ENCODE measurements around the gene OVOL2. TPM values are rescaled to one million over a fixed set of nuclear protein-coding genes. Genes with fewer than 3 reads are reported as not detected.
"Not testable (repeated sequence)": the region's sequence is repeated elsewhere in the genome, so short reads cannot be mapped to it uniquely, and the experiment has no call there.

The OVOL2 gene
- total and polyA plus RNA-seq, 9 donors = 0.15 to 11.4 (median 0.72) TPM; not detected in 4

GRCh38 chr20:18031050-18031449 lies 26.7 kb downstream of the OVOL2 start:
- H3K4me1 ChIP-seq (ENCODE audit: insufficient read depth) = no peaks in the 10 kb centered on the region
- TF ChIP-seq EP300 (IDR thresholded peaks at IDR 0.05) = no peak
- TF ChIP-seq POLR2A (IDR thresholded peaks at IDR 0.05) = no peak
- TF ChIP-seq CTCF (IDR thresholded peaks at IDR 0.05) = no peak
- no peaks in the 10 kb centered on the region for H3K9me3 ChIP-seq
- DNase-seq = no peak
- no peak overlapping the region for H3K27ac ChIP-seq
- H3K27me3 ChIP-seq = no peaks in the 10 kb centered on the region
- intact Hi-C loops (cut with DNase I) = loop anchor here in 1 of 4 donors (5.0 kb wide), 1 partner anchor 339 kb away; no protein-coding TSS in a partner anchor
- no peaks in the 10 kb centered on the region for H3K36me3 ChIP-seq
- H3K4me3 ChIP-seq = no peak overlapping the region
- 68 to 78% (median 70%) methylated on average over 15 of the region's 15 CpGs for WGBS, 3 donors

- 76 to 82% (median 79%) methylated on average over 8 of the region's 8 CpGs for WGBS, 3 donors
- intact Hi-C loops (cut with DNase I) = loop anchor here in 1 of 4 donors (5.0 kb wide), 1 partner anchor 338 kb away; no protein-coding TSS in a partner anchor
- Histone ChIP-seq H3K27ac (no peak overlapping the region), H3K27me3 (no peaks in the 10 kb centered on the region), H3K4me3 (no peak overlapping the region), H3K36me3 (no peaks in the 10 kb centered on the region), H3K9me3 (no peaks in the 10 kb centered on the region), H3K4me1 (ENCODE audit: insufficient read depth) (no peaks in the 10 kb centered on the region)
- no peak for TF ChIP-seq CTCF (IDR thresholded peaks at IDR 0.05)
- no peak for TF ChIP-seq EP300 (IDR thresholded peaks at IDR 0.05)
- TF ChIP-seq POLR2A (IDR thresholded peaks at IDR 0.05) = no peak
- no peak for DNase-seq
These were observed 27.7 kb downstream of the OVOL2 start for GRCh38 chr20:18030020-18030419.

- H3K27me3 ChIP-seq; H3K36me3 ChIP-seq; H3K4me3 ChIP-seq; intact Hi-C loops (cut with DNase I); DNase-seq; H3K4me1 ChIP-seq (ENCODE audit: insufficient read depth); H3K9me3 ChIP-seq; H3K27ac ChIP-seq: not testable (repeated sequence)
- WGBS, 3 donors = 81 to 87% (median 86%) methylated on average over 7 of the region's 7 CpGs
These were observed 30.7 kb downstream of the OVOL2 start for GRCh38 chr20:18027011-18027410.

- no peaks in the 10 kb centered on the region for H3K4me1 ChIP-seq (ENCODE audit: insufficient read depth)
- no peak overlapping the region for H3K4me3 ChIP-seq
- no peaks in the 10 kb centered on the region for H3K36me3 ChIP-seq
- intact Hi-C loops (cut with DNase I) = no loop called here
- H3K9me3 ChIP-seq = no peaks in the 10 kb centered on the region
- no peak for DNase-seq
- no peak for TF ChIP-seq EP300 (IDR thresholded peaks at IDR 0.05)
- TF ChIP-seq CTCF (IDR thresholded peaks at IDR 0.05) = no peak
- TF ChIP-seq POLR2A (IDR thresholded peaks at IDR 0.05) = no peak
- no peak overlapping the region for H3K27ac ChIP-seq
- no peaks in the 10 kb centered on the region for H3K27me3 ChIP-seq
- WGBS, 3 donors = 75 to 80% (median 78%) methylated on average over 15 of the region's 15 CpGs
These were observed 33.0 kb downstream of the OVOL2 start for GRCh38 chr20:18024606-18025127.

- Histone ChIP-seq H3K4me3 (no peak overlapping the region), H3K36me3 (no peaks in the 10 kb centered on the region), H3K27me3 (no peaks in the 10 kb centered on the region), H3K4me1 (ENCODE audit: insufficient read depth) (no peaks in the 10 kb centered on the region), H3K9me3 (no peaks in the 10 kb centered on the region), H3K27ac (no peak overlapping the region)
- WGBS, 3 donors = 86 to 87% (median 86%) methylated on average over 7 of the region's 7 CpGs
- no peak for TF ChIP-seq EP300 (IDR thresholded peaks at IDR 0.05)
- no peak for TF ChIP-seq CTCF (IDR thresholded peaks at IDR 0.05)
- no peak for TF ChIP-seq POLR2A (IDR thresholded peaks at IDR 0.05)
- intact Hi-C loops (cut with DNase I) = no loop called here
- DNase-seq = no peak
These were observed 36.8 kb downstream of the OVOL2 start for GRCh38 chr20:18020931-18021330.

Data from ovary (tissue), 9 donors.